ENCODE measurements around the gene LDLRAD4.

LDLRAD4 gene

DNA sequence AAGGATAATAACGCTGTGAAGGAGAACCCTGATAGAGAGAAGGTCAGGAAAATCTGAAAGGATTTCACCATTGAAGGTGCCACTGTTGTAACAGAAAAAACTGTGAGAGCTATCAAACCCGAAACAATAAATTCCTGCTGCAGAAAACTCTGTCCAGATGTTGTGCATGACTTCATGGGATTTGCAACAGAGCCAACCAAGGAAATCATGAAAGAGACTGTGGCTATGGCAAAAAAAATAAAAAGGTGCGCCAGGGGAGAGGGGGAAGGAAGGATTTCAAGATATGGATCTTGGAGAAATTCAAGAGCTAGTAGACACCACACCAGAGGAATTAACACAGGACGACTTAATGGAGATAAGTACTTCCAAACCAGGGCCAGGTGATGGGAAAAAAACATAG, 88.0 kb downstream of the LDLRAD4 start:
- Histone ChIP-seq H3K4me3 (replicated peaks; ENCODE audit: insufficient read depth, low read length) (no peak overlapping the region), H3K27me3 (ENCODE audit: insufficient read depth, poor library complexity, severe bottlenecking) (peaks cover 2% of the 10 kb centered on the region), H3K27ac (replicated peaks) (no peak overlapping the region)
- TF ChIP-seq, protein P1, sequence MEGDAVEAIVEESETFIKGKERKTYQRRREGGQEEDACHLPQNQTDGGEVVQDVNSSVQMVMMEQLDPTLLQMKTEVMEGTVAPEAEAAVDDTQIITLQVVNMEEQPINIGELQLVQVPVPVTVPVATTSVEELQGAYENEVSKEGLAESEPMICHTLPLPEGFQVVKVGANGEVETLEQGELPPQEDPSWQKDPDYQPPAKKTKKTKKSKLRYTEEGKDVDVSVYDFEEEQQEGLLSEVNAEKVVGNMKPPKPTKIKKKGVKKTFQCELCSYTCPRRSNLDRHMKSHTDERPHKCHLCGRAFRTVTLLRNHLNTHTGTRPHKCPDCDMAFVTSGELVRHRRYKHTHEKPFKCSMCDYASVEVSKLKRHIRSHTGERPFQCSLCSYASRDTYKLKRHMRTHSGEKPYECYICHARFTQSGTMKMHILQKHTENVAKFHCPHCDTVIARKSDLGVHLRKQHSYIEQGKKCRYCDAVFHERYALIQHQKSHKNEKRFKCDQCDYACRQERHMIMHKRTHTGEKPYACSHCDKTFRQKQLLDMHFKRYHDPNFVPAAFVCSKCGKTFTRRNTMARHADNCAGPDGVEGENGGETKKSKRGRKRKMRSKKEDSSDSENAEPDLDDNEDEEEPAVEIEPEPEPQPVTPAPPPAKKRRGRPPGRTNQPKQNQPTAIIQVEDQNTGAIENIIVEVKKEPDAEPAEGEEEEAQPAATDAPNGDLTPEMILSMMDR (IDR thresholded peaks at IDR 0.05; ENCODE audit: insufficient read depth, low read length), result no peak
- TF ChIP-seq POLR2AphosphoS5 (IDR thresholded peaks at IDR 0.05; ENCODE audit: low read depth), result no peak
- TF ChIP-seq, protein P2, sequence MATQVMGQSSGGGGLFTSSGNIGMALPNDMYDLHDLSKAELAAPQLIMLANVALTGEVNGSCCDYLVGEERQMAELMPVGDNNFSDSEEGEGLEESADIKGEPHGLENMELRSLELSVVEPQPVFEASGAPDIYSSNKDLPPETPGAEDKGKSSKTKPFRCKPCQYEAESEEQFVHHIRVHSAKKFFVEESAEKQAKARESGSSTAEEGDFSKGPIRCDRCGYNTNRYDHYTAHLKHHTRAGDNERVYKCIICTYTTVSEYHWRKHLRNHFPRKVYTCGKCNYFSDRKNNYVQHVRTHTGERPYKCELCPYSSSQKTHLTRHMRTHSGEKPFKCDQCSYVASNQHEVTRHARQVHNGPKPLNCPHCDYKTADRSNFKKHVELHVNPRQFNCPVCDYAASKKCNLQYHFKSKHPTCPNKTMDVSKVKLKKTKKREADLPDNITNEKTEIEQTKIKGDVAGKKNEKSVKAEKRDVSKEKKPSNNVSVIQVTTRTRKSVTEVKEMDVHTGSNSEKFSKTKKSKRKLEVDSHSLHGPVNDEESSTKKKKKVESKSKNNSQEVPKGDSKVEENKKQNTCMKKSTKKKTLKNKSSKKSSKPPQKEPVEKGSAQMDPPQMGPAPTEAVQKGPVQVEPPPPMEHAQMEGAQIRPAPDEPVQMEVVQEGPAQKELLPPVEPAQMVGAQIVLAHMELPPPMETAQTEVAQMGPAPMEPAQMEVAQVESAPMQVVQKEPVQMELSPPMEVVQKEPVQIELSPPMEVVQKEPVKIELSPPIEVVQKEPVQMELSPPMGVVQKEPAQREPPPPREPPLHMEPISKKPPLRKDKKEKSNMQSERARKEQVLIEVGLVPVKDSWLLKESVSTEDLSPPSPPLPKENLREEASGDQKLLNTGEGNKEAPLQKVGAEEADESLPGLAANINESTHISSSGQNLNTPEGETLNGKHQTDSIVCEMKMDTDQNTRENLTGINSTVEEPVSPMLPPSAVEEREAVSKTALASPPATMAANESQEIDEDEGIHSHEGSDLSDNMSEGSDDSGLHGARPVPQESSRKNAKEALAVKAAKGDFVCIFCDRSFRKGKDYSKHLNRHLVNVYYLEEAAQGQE (IDR thresholded peaks at IDR 0.05; ENCODE audit: insufficient replicate concordance, low read depth), result no peak
- TF ChIP-seq GABPA (IDR thresholded peaks at IDR 0.05; ENCODE audit: low read depth), result no peak
- no peak for TF ChIP-seq SPI1 (IDR thresholded peaks at IDR 0.05; ENCODE audit: borderline replicate concordance, low read depth)
- DNase-seq (ENCODE audit: low read depth in 1 of 2, low spot score in 1 of 2), result no peak

DNA sequence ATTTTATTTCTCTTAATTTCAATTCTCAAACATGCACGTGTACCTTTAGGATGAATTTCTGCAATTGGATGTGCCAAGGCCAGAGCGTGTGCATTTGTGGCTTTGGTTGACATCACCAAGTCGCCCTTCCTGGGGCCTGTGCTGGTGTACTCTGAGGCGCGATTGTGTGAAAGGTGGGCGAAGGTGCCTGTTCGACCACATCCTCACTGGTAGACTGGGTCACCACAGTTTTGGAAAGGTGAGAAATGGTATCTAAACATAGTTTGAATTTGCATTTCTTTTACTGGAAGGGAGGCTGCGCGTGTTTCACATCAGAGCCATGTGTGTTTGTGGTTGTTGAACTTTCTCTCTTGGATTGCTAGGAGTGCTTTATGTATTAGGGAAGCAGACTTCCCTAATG, 89.8 kb downstream of the LDLRAD4 start:
- Histone ChIP-seq H3K27ac (replicated peaks) (no peak overlapping the region), H3K27me3 (ENCODE audit: insufficient read depth, poor library complexity, severe bottlenecking) (no peaks in the 10 kb centered on the region), H3K4me3 (replicated peaks; ENCODE audit: insufficient read depth, low read length) (no peak overlapping the region)
- TF ChIP-seq, protein P2 (IDR thresholded peaks at IDR 0.05; ENCODE audit: insufficient replicate concordance, low read depth), result no peak
- TF ChIP-seq, protein P1 (IDR thresholded peaks at IDR 0.05; ENCODE audit: insufficient read depth, low read length), result no peak
- TF ChIP-seq GABPA (IDR thresholded peaks at IDR 0.05; ENCODE audit: low read depth) (no peak), SPI1 (IDR thresholded peaks at IDR 0.05; ENCODE audit: borderline replicate concordance, low read depth) (no peak), POLR2AphosphoS5 (IDR thresholded peaks at IDR 0.05; ENCODE audit: low read depth) (no peak)
- DNase-seq (ENCODE audit: low read depth in 1 of 2, low spot score in 1 of 2), result no peak

DNA sequence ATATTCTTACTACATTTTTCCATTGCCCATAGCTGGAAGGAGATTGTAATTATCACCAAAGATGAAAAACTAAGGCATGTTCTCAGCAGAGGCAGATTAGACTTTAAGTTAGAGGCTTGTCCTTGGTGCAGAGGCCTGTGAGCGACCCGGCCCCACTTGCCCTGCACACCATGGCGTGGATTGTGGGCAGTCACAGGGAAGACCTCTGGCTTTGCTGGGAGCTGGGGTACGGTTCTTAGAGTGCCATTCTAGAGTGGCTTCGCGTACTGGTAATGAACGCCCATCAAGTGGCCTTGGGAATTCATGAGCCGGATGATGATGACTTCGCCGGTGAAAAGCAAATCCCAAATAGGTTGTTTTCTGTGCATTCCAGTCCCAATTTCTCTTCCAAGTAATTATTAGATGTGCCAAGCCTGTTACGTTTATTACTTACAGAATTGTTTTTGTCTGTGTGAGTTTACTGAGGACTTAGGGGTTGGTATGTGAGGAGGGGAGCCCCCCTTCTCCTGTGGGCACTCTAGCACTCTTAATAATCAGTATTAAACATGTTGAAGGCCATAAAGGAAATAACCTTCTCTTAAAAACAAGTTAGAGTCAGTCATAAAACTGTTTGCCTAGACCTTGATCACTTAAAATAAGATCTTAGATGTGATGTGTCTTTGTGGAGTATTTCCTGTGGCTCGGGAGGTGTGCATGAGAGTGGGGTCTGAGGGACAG, 90.6 kb downstream of the LDLRAD4 start:
- no peaks in the 10 kb centered on the region for H3K27me3 ChIP-seq (ENCODE audit: insufficient read depth, poor library complexity, severe bottlenecking)
- H3K27ac ChIP-seq (replicated peaks), result no peak overlapping the region
- TF ChIP-seq, protein P2 (IDR thresholded peaks at IDR 0.05; ENCODE audit: insufficient replicate concordance, low read depth), result no peak
- TF ChIP-seq SPI1 (IDR thresholded peaks at IDR 0.05; ENCODE audit: borderline replicate concordance, low read depth), result no peak
- TF ChIP-seq GABPA (IDR thresholded peaks at IDR 0.05; ENCODE audit: low read depth), result no peak
- TF ChIP-seq, protein P1 (IDR thresholded peaks at IDR 0.05; ENCODE audit: insufficient read depth, low read length), result no peak
- TF ChIP-seq POLR2AphosphoS5 (IDR thresholded peaks at IDR 0.05; ENCODE audit: low read depth), result no peak
- H3K4me3 ChIP-seq (replicated peaks; ENCODE audit: insufficient read depth, low read length), result no peak overlapping the region
- no peak for DNase-seq (ENCODE audit: low read depth in 1 of 2, low spot score in 1 of 2)

Data from HL-60 (cell line).